HFF-Myc (cell line): ENCODE results near the gene CRB1.

Experiments used
- DNase-seq: peaks from one replicate; pipeline ENCODE4 v3.0.0-alpha.2; 2011; ENCODE audit warnings: low read depth; ENCODE audit errors: extremely low read depth
- H3K4me3 ChIP-seq: replicated peaks from 2 replicates; pipeline ENCODE4 v1.5.1; 2011; ENCODE audit warnings: low read depth, mild to moderate bottlenecking, control low read depth, low read length
- TF ChIP-seq, protein P1 (sequence below): IDR thresholded peaks from 2 replicates; pipeline ENCODE4 v1.5.1; 2012; ENCODE audit warnings: mild to moderate bottlenecking, low read depth, low read length, control low read depth; ENCODE audit errors: missing control alignments

CRB1 gene

DNA sequence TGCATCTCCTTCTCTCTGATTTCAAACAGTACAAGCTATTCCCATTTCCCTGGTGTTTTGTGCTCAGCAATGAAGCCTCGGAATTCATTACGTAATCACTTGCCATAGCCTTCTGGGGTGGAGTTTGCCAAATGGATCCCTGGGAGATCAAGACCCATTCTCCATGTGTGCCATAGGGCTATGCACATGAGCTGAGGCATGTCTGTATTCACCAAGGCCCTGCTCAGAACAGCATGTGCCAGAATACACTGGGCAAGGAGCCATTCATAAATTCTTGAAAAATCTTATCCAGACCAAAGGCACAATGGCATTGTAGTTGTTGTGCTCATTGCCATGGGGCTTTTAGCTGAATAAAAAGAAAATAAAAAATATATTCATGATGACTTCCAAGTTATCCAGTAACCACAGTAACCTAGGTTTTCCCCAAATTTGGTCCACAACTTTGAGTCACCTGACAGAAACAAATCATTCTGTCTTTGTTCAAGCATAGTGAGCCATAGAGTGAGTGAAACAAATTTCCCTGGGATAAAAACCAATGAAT lies 53.0 kb downstream of the CRB1 start:
- TF ChIP-seq, protein P1, sequence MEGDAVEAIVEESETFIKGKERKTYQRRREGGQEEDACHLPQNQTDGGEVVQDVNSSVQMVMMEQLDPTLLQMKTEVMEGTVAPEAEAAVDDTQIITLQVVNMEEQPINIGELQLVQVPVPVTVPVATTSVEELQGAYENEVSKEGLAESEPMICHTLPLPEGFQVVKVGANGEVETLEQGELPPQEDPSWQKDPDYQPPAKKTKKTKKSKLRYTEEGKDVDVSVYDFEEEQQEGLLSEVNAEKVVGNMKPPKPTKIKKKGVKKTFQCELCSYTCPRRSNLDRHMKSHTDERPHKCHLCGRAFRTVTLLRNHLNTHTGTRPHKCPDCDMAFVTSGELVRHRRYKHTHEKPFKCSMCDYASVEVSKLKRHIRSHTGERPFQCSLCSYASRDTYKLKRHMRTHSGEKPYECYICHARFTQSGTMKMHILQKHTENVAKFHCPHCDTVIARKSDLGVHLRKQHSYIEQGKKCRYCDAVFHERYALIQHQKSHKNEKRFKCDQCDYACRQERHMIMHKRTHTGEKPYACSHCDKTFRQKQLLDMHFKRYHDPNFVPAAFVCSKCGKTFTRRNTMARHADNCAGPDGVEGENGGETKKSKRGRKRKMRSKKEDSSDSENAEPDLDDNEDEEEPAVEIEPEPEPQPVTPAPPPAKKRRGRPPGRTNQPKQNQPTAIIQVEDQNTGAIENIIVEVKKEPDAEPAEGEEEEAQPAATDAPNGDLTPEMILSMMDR, result no peak
- no peak overlapping the region for H3K4me3 ChIP-seq
- no peak for DNase-seq

- TF ChIP-seq, protein P1, result no peak
- DNase-seq, result no peak
- no peak overlapping the region for H3K4me3 ChIP-seq
Measured at GRCh38 chr1:197321811-197322210, 53.8 kb downstream of the CRB1 start.

DNA sequence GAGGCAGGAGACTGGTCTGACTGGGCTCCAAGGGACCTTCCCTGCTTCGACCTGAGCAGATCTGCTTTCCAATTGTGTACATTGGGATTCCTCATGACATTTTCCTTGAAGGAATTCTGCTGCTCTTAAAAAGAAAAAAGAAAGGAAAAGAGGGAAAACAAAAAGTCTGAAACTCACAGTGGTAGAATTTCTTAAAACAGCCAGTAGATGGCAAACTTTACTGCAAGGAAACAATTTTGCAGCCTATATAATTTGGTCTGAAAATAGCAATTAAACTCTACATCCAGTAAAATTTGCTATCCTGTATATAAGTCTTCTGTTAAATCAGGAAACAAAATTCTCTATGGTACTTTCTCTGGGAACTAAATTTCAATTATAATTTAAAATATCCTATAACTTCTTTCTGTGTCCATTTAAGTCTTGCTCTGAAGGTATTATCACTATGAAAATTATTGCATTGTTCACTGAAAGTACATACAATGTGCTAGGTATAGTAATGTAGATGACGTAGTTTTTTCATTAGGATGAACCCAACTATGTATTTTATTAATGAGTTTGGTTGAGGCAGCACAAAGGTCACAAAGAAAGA lies 59.8 kb downstream of the CRB1 start:
- no peak for DNase-seq
- H3K4me3 ChIP-seq, result no peak overlapping the region
- TF ChIP-seq, protein P1, result peak; percentile 38

- TF ChIP-seq, protein P1, result no peak
- H3K4me3 ChIP-seq, result no peak overlapping the region
- DNase-seq, result no peak
Measured at GRCh38 chr1:197330213-197330612, 62.2 kb downstream of the CRB1 start.

- TF ChIP-seq, protein P1, result no peak
- DNase-seq, result no peak
- H3K4me3 ChIP-seq, result no peak overlapping the region
Measured at GRCh38 chr1:197331565-197331964, 63.5 kb downstream of the CRB1 start.

- H3K4me3 ChIP-seq, result no peak overlapping the region
- TF ChIP-seq, protein P1, result no peak
- no peak for DNase-seq
Measured at GRCh38 chr1:197333041-197333440, 65.0 kb downstream of the CRB1 start.

GRCh38 chr1:197336571-197336970 lies 68.5 kb downstream of the CRB1 start:
- no peak overlapping the region for H3K4me3 ChIP-seq
- TF ChIP-seq, protein P1, result no peak

More at GRCh38 chr1:197336571-197336970, 68.5 kb downstream of the CRB1 start:
- no peak for DNase-seq
